ENCODE measurements around the gene CD151.

DNA sequence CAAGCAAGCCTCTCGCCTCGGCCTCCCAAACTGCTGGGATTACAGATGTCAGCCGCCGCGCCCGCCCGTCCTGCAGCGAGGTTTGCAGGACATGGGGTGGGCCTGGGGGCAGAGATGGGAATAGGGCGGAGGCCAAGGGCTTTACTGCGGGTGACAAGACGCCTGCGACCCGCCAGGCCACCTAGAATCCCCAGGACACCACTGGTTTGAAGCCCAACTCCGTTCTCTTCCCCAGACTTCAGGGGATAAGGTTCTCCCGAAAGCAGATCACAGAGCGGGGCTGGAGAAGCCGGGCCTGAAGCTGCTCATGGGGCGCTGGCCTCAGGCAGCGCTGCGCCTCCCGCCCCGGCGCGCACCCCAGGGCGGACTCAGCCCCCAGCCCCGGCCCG, 9.2 kb downstream of the CD151 start:
- TF ChIP-seq, protein P1, sequence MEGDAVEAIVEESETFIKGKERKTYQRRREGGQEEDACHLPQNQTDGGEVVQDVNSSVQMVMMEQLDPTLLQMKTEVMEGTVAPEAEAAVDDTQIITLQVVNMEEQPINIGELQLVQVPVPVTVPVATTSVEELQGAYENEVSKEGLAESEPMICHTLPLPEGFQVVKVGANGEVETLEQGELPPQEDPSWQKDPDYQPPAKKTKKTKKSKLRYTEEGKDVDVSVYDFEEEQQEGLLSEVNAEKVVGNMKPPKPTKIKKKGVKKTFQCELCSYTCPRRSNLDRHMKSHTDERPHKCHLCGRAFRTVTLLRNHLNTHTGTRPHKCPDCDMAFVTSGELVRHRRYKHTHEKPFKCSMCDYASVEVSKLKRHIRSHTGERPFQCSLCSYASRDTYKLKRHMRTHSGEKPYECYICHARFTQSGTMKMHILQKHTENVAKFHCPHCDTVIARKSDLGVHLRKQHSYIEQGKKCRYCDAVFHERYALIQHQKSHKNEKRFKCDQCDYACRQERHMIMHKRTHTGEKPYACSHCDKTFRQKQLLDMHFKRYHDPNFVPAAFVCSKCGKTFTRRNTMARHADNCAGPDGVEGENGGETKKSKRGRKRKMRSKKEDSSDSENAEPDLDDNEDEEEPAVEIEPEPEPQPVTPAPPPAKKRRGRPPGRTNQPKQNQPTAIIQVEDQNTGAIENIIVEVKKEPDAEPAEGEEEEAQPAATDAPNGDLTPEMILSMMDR (IDR thresholded peaks at IDR 0.05; ENCODE audit: low read length) = no peak
- no peak for TF ChIP-seq EZH2 (IDR thresholded peaks at IDR 0.05; ENCODE audit: borderline replicate concordance, low read length)
